HCT116 (cell line): Measurements from ENCODE around the gene CISD1.

ENCODE experiments used
- CTCF ChIP-seq, 3 experiments: fragments of 200-600 bp in 1 of 3; sonication (generic) in 1 of 3; IDR thresholded peaks in 2 of 3; conservative IDR thresholded peaks in 1 of 3; 2 replicates each; pipeline ENCODE4 v1.5.1; 2012 to 2017; ENCODE audit warnings: low read depth in 2 of 3, low read length in 2 of 3, antibody characterized with exemption in 1 of 3, borderline replicate concordance in 1 of 3, control low read depth in 1 of 3, mild to moderate bottlenecking in 1 of 3, mixed read lengths in 1 of 3, mixed run types in 1 of 3, moderate library complexity in 1 of 3; ENCODE audit not compliant: insufficient read depth in 1 of 3
- POLR2A ChIP-seq: IDR thresholded peaks from 2 replicates; pipeline ENCODE4 v1.7.0; 2011; ENCODE audit warnings: borderline replicate concordance; ENCODE audit not compliant: insufficient read depth, insufficient read length; ENCODE audit errors: extremely low read depth
- YY1 ChIP-seq: IDR thresholded peaks from 2 replicates; pipeline ENCODE4 v1.6.1; 2011; ENCODE audit warnings: low read length, low read depth, moderate library complexity, mild to moderate bottlenecking; ENCODE audit not compliant: insufficient replicate concordance; ENCODE audit errors: extremely low read depth
- ZFX ChIP-seq: fragments of 450-650 bp; IDR thresholded peaks from 2 replicates; pipeline ENCODE4 v1.6.1; 2017

GRCh38 chr10:58269782-58270290 is 874 bp downstream of the CISD1 start:
- TF ChIP-seq ZFX: no peak
- no peak for TF ChIP-seq CTCF (IDR thresholded peaks at IDR 0.05 in 2 of 3, conservative IDR thresholded peaks at IDR 0.05 in 1 of 3; ENCODE audit: borderline replicate concordance in 1 of 3, insufficient read depth in 1 of 3, low read depth in 2 of 3, low read length in 2 of 3)
- TF ChIP-seq YY1: no peak
- TF ChIP-seq POLR2A: no peak
